ENCODE results near the gene TKTL1. TPM values are rescaled to one million over a fixed set of nuclear protein-coding genes. Genes with fewer than 3 reads are reported as not detected.
"Not testable (repeated sequence)": the region's sequence is repeated elsewhere in the genome, so short reads cannot be mapped to it uniquely, and the experiment has no call there.

TKTL1 gene
- total RNA-seq, 2 experiments from 2014 or later, result 0.67 to 1.0 TPM

- Mint-ChIP-seq H3K27me3 (no peaks in the 10 kb centered on the region), H3K27ac (no peak within 1 kb of the TSS), H3K36me3 (ENCODE audit: low read depth) (no peaks in the 10 kb centered on the region), H3K4me3 (no peak within 1 kb of the TSS), H3K4me1 (ENCODE audit: low read depth) (peaks cover 2% of the 10 kb centered on the region), H3K9me3 (no peaks in the 10 kb centered on the region)
- DNase-seq, result no peak
- no peak for TF ChIP-seq CTCF (IDR thresholded peaks at IDR 0.05)
- ChIA-PET POLR2A (no interaction called here), CTCF (no interaction called here)
- ATAC-seq, result no peak
- intact Hi-C loops (cut with micrococcal nuclease), result no loop called here
Measured at GRCh38 chrX:154294791-154295574, 612 bp upstream of the TKTL1 start, which contains the start of gene TEX28. Gene TEX28 (minus strand): TSS chrX:154295124. CDS start chrX:154292117, 3,007 bp downstream.

- ATAC-seq, result no peak
- no peak for DNase-seq
- Mint-ChIP-seq H3K9me3 (no peaks in the 10 kb centered on the region), H3K4me1 (ENCODE audit: low read depth) (peaks cover 2% of the 10 kb centered on the region), H3K27me3 (no peaks in the 10 kb centered on the region), H3K36me3 (ENCODE audit: low read depth) (no peaks in the 10 kb centered on the region), H3K4me3 (no peak overlapping the region), H3K27ac (no peak overlapping the region)
- ChIA-PET POLR2A (no interaction called here), CTCF (no interaction called here)
- intact Hi-C loops (cut with micrococcal nuclease), result no loop called here
- TF ChIP-seq CTCF (IDR thresholded peaks at IDR 0.05), result no peak
Measured at GRCh38 chrX:154296731-154297130, 1.1 kb downstream of the TKTL1 start.

GRCh38 chrX:154298312-154298711, 2.7 kb downstream of the TKTL1 start:
- CTCF ChIA-PET, result interaction anchor here (0.8 to 3.0 kb wide), 2 partner anchors 10 to 19 kb away, joined by 4 to 10 read pairs; no protein-coding TSS in a partner anchor
- Mint-ChIP-seq H3K27ac (no peak overlapping the region), H3K4me1 (ENCODE audit: low read depth) (peaks cover 2% of the 10 kb centered on the region), H3K4me3 (no peak overlapping the region), H3K36me3 (ENCODE audit: low read depth) (no peaks in the 10 kb centered on the region), H3K9me3 (no peaks in the 10 kb centered on the region), H3K27me3 (no peaks in the 10 kb centered on the region)
- intact Hi-C loops (cut with micrococcal nuclease), result no loop called here
- TF ChIP-seq CTCF (IDR thresholded peaks at IDR 0.05), result no peak
- POLR2A ChIA-PET, result interaction anchor here (0.8 kb wide), 1 partner anchor 10 kb away, joined by 3 read pairs; no protein-coding TSS in a partner anchor
- ATAC-seq (no peak), DNase-seq (no peak)

- Mint-ChIP-seq H3K27me3 (no peaks in the 10 kb centered on the region), H3K27ac (no peak overlapping the region), H3K36me3 (ENCODE audit: low read depth) (no peaks in the 10 kb centered on the region), H3K9me3 (no peaks in the 10 kb centered on the region), H3K4me1 (ENCODE audit: low read depth) (peaks cover 2% of the 10 kb centered on the region), H3K4me3 (no peak overlapping the region)
- ChIA-PET POLR2A (no interaction called here), CTCF (interaction anchor here (3.0 kb wide), 1 partner anchor 8 kb away, joined by 10 read pairs; no protein-coding TSS in a partner anchor)
- ATAC-seq (no peak), DNase-seq (no peak)
- TF ChIP-seq CTCF (IDR thresholded peaks at IDR 0.05), result no peak
- intact Hi-C loops (cut with micrococcal nuclease), result no loop called here
Measured at GRCh38 chrX:154300816-154301215, 5.2 kb downstream of the TKTL1 start.

- ATAC-seq; CTCF ChIA-PET; H3K27me3 Mint-ChIP-seq; H3K36me3 Mint-ChIP-seq (ENCODE audit: low read depth); H3K9me3 Mint-ChIP-seq; POLR2A ChIA-PET; DNase-seq; H3K4me3 Mint-ChIP-seq; intact Hi-C loops (cut with micrococcal nuclease); H3K27ac Mint-ChIP-seq; H3K4me1 Mint-ChIP-seq (ENCODE audit: low read depth): not testable (repeated sequence)
Measured at GRCh38 chrX:154302998-154303397, 7.4 kb downstream of the TKTL1 start.

All from activated CD8-positive, alpha-beta T cell treated with anti-CD3 and anti-CD28 coated beads for 36 hours (primary cell).